MCF 10A (cell line): ENCODE results near the gene TMEM91. TPM values are rescaled to one million over a fixed set of nuclear protein-coding genes. Genes with fewer than 3 reads are reported as not detected.

Source experiments
- BruUV-seq: library from RNA; stranded (reverse); fragments of 400-500 nt; replicated peaks from 2 replicates; lab custom pipeline; 2021; lab: Mats Ljungman, UMichigan
- CTCF ChIA-PET: fragments of 300-600 bp; sonication (Branson Sonifier 250); formaldehyde crosslinking; extraction: SDS; loops from one replicate; lab custom pipeline; 2021; ENCODE audit warnings: antibody characterized with exemption, inconsistent platforms; lab: Yijun Ruan, JAX
- POLR2A ChIA-PET: fragments of 300-600, 350-650 bp; sonication (Branson Sonifier 250); formaldehyde crosslinking; extraction: SDS; loops from one replicate; lab custom pipeline; 2020; ENCODE audit warnings: antibody characterized with exemption, inconsistent platforms; lab: Yijun Ruan, JAX
- DNase-seq: peaks from one replicate; pipeline ENCODE4 v3.0.0-alpha.2; 2018; ENCODE audit not compliant: unreplicated experiment
- H3K27ac Mint-ChIP-seq: one replicate; pipeline ENCODE4 v1.8.0; 2022; ENCODE audit warnings: mild to moderate bottlenecking, low read depth, mixed read lengths; ENCODE audit not compliant: unreplicated experiment
- H3K27me3 Mint-ChIP-seq: one replicate; pipeline ENCODE4 v1.8.0; 2022; ENCODE audit warnings: mixed read lengths; ENCODE audit not compliant: insufficient read depth, unreplicated experiment
- H3K36me3 Mint-ChIP-seq: one replicate; pipeline ENCODE4 v1.8.0; 2022; ENCODE audit warnings: mild to moderate bottlenecking, moderate library complexity, mixed read lengths; ENCODE audit not compliant: insufficient read depth, unreplicated experiment
- H3K4me1 Mint-ChIP-seq: one replicate; pipeline ENCODE4 v1.8.0; 2022; ENCODE audit warnings: mixed read lengths; ENCODE audit not compliant: insufficient read depth, unreplicated experiment
- H3K4me3 Mint-ChIP-seq: one replicate; pipeline ENCODE4 v1.8.0; 2022; ENCODE audit warnings: mild to moderate bottlenecking, moderate library complexity, mixed read lengths; ENCODE audit not compliant: unreplicated experiment
- H3K9me3 Mint-ChIP-seq: one replicate; pipeline ENCODE4 v1.8.0; 2022; ENCODE audit warnings: mixed read lengths; ENCODE audit not compliant: unreplicated experiment
- intact Hi-C: fragments of 100-400 bp; cut with micrococcal nuclease; formaldehyde crosslinking; loops from 2 replicates; pipeline ENCODE4 v1.14.1; 2022
- total RNA-seq: library from RNA; stranded (reverse); gene quantifications from 2 replicates; pipeline ENCODE4 v1.2.3, GENCODE V29; 2022
- TF ChIP-seq, protein P1 (sequence below): fragments of 200-600 bp; IDR thresholded peaks from one replicate; pipeline ENCODE4 v1.8.0; 2022; ENCODE audit warnings: antibody characterized with exemption, mild to moderate bottlenecking; ENCODE audit not compliant: unreplicated experiment

Gene TMEM91
- total RNA-seq, 1 experiment from 2014 or later: 6.1 TPM

DNA sequence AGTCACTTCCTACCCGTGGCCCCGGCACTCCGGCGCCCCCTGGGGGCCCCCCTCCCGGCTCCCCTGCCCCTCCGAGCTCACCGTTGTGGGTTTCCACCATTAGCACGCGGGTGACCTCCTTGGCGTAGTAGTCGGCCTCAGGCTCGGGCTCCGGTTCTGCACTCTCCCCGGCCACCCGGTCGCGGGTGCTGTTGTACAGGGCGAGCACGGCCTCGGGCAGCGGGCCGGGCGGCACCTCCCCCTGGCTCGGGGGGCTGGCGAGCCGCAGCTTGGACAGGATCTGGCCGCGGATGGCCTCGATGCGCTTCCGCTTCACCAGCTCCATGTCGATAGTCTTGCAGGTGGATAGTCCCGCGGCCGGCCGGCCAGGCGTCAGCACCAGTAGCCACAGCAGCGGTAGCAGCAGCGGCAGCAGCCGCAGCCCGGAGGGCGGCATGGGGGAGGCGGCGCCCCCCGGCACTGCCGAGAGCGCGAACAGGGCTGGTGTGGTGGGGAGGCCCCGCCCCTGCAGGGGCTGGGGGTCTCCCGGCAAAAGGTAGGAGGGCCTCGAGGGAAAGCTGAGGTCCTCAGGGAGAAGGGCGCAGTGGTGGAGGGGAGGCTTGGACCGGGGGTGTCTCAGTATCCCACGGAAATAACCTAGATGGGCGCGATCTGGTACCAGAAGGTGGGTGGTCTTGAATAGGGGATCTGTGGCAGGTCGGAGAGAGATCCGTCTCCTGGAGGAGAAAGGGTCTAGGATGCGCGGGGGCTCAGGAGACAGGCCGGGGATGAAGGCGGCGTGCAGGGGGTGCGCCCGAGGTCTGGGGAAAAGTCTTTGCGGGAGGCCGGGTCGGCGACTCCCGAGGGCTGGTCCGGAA lies 23.5 kb upstream of the TMEM91 start:
- intact Hi-C loops: loop anchor here (2.0 to 5.0 kb wide), 4 partner anchors 26 to 91 kb away; partner anchors contain the start of genes BCKDHA, CCDC97, EXOSC5 and HNRNPUL1
- no peak overlapping the region for H3K27ac Mint-ChIP-seq
- H3K36me3 Mint-ChIP-seq: peaks cover 17% of the 10 kb centered on the region
- peaks cover 24% of the 10 kb centered on the region for H3K4me1 Mint-ChIP-seq
- no TSS peak for BruUV-seq
- no peaks in the 10 kb centered on the region for H3K27me3 Mint-ChIP-seq
- H3K9me3 Mint-ChIP-seq: no peaks in the 10 kb centered on the region
- POLR2A ChIA-PET: interaction anchor here (0.7 to 3.4 kb wide), 12 partner anchors 11 to 89 kb away, joined by 3 to 41 read pairs (median 6); partner anchors contain the start of genes B9D2, CCDC97 and HNRNPUL1
- peak overlapping the region; percentile 98 for H3K4me3 Mint-ChIP-seq
- TF ChIP-seq, protein P1, sequence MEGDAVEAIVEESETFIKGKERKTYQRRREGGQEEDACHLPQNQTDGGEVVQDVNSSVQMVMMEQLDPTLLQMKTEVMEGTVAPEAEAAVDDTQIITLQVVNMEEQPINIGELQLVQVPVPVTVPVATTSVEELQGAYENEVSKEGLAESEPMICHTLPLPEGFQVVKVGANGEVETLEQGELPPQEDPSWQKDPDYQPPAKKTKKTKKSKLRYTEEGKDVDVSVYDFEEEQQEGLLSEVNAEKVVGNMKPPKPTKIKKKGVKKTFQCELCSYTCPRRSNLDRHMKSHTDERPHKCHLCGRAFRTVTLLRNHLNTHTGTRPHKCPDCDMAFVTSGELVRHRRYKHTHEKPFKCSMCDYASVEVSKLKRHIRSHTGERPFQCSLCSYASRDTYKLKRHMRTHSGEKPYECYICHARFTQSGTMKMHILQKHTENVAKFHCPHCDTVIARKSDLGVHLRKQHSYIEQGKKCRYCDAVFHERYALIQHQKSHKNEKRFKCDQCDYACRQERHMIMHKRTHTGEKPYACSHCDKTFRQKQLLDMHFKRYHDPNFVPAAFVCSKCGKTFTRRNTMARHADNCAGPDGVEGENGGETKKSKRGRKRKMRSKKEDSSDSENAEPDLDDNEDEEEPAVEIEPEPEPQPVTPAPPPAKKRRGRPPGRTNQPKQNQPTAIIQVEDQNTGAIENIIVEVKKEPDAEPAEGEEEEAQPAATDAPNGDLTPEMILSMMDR: peak; percentile 56
- peak; percentile 74 for DNase-seq
- CTCF ChIA-PET: interaction anchor here (0.6 to 5.2 kb wide), 6 partner anchors 11 to 1464 kb away, joined by 3 to 34 read pairs (median 4); partner anchors contain the start of gene B9D2

DNA sequence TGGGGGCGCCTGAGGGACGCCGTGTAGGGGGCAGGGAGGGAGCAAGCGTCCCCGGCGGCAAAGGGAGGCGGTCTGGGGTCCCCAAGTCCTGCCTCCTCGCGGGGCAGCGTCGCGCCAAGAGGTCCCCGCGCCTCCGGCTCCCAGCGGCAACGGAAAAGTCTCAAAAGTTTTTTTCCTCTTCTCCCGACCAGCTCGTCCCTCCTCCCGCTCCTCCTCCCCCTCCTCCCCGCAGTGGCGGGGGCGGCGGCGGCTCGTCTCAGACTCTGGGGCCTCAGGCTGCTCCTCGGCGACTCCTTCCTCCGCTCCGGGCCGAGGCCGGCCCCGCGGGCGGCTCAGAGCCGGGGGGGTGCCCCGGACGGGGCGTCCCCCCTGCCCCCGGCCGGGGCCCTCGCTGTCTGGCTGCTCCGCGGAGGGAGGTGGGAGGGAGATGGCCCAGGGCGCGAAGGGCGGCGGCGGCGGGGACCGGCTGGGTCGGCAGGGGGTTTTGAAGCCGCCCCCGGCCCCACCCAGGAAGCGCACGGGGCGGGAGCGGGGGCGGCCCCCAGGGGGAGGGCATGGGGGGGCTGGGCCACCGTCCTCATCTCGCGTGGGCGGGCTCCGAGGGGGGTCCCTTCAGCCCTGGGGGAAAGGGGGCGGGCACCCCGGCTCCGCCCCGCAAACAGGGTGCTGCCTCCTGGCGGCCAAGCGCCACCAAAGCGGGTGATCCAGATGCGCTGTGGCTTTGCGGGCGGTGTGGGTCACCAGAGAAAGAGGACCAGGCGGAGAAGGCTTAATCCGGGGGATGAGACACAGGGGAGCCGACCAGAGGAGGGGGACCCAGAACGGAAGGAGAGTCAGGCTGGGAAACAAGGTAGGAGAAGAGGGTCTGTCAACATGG lies 22.6 kb upstream of the TMEM91 start, which contains the start of gene TGFB1:
TGFB1 (minus strand) TSS at position 457 of the 877 bp plus-strand sequence. CDS start 878 bp downstream, outside the sequence.
- intact Hi-C loops: loop anchor here (1.0 to 5.0 kb wide), 5 partner anchors 27 to 149 kb away; partner anchors contain the start of genes BCKDHA, CCDC97, EXOSC5 and HNRNPUL1
- TSS peak; percentile 86 for BruUV-seq
- CTCF ChIA-PET: interaction anchor here (0.8 to 5.2 kb wide), 4 partner anchors 11 to 53 kb away, joined by 4 to 34 read pairs (median 6); partner anchors contain the start of gene B9D2
- H3K36me3 Mint-ChIP-seq: peaks cover 9% of the 10 kb centered on the region
- H3K4me1 Mint-ChIP-seq: peaks cover 24% of the 10 kb centered on the region
- peak; percentile 84 for DNase-seq
- H3K27me3 Mint-ChIP-seq: no peaks in the 10 kb centered on the region
- H3K4me3 Mint-ChIP-seq: peak within 1 kb of the TSS; percentile 98
- no peaks in the 10 kb centered on the region for H3K9me3 Mint-ChIP-seq
- H3K27ac Mint-ChIP-seq: no peak within 1 kb of the TSS
- TF ChIP-seq, protein P1: peak; percentile 92
- POLR2A ChIA-PET: interaction anchor here (0.9 to 3.4 kb wide), 6 partner anchors 10 to 90 kb away, joined by 4 to 41 read pairs (median 15); partner anchors contain the start of genes B9D2 and CCDC97

DNA sequence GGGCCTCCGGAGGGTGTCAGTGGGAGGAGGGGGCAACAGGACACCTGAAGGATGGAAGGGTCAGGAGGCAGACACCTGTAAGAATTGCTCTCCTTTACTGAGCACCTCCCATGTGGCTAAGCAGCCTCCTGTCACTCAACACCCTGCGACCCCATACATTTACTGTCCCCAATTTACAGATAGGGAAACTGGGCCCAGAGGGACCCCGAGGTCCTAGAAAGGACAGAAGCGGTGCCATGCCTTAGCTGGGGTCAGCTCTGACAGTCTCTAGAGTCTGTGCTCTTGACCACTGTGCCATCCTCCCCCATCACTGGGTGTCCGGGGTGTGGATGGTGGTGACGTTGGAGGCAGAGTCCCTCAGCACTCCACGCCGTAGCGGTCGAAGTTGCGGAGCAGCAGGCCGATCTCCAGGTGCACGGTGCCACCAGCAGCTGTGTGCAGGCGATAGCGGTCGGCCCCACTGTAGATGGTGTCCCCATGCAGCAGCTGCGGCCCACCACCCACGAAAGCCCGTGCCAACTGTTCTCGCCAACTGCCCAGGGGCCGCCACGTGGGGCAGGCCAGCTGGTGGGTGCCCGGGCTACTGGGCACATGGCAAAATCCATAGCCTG lies 21.9 kb upstream of the TMEM91 start:
- Mint-ChIP-seq H3K9me3 (no peaks in the 10 kb centered on the region), H3K36me3 (peaks cover 6% of the 10 kb centered on the region), H3K4me1 (peaks cover 24% of the 10 kb centered on the region), H3K27me3 (no peaks in the 10 kb centered on the region), H3K4me3 (peak overlapping the region; percentile 98), H3K27ac (no peak overlapping the region)
- intact Hi-C loops: loop anchor here (1.0 to 5.0 kb wide), 4 partner anchors 42 to 150 kb away; partner anchors contain the start of genes BCKDHA, CCDC97, EXOSC5 and HNRNPUL1
- TF ChIP-seq, protein P1: no peak
- POLR2A ChIA-PET: no interaction called here
- DNase-seq: no peak
- CTCF ChIA-PET: interaction anchor here (1.1 to 5.2 kb wide), 4 partner anchors 10 to 92 kb away, joined by 3 to 34 read pairs (median 6); partner anchors contain the start of gene B9D2
- BruUV-seq: no TSS peak
